ENCODE data around the gene DTNB. TPM values are rescaled to one million over a fixed set of nuclear protein-coding genes. Genes with fewer than 3 reads are reported as not detected.
A peak's percentile ranks its signal among the peaks of the same experiment; 100 is the strongest.

The DTNB gene
- total RNA-seq, 3 donors from 2014 or later: 4.8 to 8.8 (median 7.2) TPM

DNA sequence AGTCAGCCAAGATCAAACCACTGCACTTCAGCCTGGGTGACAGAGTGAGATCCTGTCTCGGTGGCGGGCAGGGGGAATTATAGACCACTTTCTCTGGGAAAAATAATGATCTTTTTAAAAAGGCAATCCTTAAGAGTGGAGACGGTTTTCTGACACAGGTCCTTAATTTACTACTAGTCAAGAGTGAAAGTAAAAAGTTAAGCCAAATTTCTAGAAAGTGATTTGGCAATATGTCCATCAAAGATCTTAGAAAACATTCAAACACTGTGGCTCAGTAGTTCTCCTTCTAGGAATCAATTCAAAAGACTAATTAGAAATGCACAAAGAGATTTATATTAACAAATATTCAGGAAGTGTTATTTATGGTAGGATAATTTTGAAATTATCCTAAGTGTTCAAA is 183.2 kb downstream of the DTNB start:
- no peak for ATAC-seq
- Histone ChIP-seq H3K9me3 (no peaks in the 10 kb centered on the region), H3K4me1 (ENCODE audit: low read depth) (peaks cover 3% of the 10 kb centered on the region), H3K4me3 (no peak overlapping the region), H3K36me3 (ENCODE audit: low read depth) (no peaks in the 10 kb centered on the region)
- TF ChIP-seq, protein P1, sequence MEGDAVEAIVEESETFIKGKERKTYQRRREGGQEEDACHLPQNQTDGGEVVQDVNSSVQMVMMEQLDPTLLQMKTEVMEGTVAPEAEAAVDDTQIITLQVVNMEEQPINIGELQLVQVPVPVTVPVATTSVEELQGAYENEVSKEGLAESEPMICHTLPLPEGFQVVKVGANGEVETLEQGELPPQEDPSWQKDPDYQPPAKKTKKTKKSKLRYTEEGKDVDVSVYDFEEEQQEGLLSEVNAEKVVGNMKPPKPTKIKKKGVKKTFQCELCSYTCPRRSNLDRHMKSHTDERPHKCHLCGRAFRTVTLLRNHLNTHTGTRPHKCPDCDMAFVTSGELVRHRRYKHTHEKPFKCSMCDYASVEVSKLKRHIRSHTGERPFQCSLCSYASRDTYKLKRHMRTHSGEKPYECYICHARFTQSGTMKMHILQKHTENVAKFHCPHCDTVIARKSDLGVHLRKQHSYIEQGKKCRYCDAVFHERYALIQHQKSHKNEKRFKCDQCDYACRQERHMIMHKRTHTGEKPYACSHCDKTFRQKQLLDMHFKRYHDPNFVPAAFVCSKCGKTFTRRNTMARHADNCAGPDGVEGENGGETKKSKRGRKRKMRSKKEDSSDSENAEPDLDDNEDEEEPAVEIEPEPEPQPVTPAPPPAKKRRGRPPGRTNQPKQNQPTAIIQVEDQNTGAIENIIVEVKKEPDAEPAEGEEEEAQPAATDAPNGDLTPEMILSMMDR (IDR thresholded peaks at IDR 0.05): no peak
- DNase-seq: no peak
- intact Hi-C loops (cut with DNase I, micrococcal nuclease): no loop called here

DNA sequence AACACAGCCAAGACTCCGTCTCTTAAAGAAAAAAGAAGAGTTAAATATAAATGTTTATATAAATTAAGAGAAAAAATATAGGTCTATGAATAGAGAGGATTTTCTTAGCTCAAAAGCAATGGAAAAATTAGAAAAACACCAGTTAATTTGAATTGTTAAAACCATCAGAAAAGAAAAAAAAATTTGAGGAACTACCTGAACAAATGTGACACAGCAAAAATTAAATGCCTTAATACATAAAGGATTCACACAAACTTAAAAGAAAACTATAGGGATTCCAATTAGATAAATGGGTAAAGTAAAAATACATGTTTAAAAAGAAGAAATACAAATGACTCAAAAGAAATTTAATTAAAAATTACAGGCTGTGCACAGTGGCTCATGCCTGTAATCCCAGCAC is 183.7 kb downstream of the DTNB start:
- Histone ChIP-seq H3K4me1 (ENCODE audit: low read depth) (peaks cover 3% of the 10 kb centered on the region), H3K4me3 (no peak overlapping the region), H3K36me3 (ENCODE audit: low read depth) (no peaks in the 10 kb centered on the region), H3K9me3 (no peaks in the 10 kb centered on the region)
- DNase-seq (no peak), ATAC-seq (no peak)
- intact Hi-C loops (cut with DNase I, micrococcal nuclease): no loop called here
- TF ChIP-seq, protein P1 (IDR thresholded peaks at IDR 0.05): no peak

DNA sequence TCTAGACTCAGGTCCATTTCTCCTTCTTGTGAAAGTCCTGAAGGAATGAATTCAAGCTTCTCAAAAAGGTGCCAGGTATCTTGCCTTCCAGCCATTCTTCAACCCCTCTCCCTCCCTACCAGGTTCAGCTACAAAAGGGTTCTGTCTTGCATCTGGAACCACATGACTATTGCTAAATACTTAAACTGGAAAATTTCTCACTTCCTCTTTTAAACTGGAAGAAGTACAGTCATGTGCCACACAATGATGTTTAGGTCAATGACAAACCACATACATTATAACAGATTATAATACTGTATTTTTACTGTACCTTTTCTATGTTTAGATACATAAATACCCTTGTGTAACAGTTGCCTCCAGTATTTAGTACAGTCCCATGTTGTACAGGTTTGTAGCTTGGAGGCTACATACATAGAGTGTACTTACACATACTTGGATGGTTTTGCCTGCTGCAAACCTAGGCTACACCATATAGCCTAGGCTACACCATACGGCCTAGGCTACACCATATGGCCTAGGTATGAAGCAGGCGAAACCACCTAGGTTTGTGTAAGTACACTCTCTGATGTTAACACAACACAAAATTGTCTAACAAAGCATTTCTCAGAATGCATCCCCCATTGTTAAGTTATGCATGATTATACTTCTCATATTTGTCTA is 189.6 kb downstream of the DTNB start:
- peak; percentile 31 for ATAC-seq
- no peak for DNase-seq

DNA sequence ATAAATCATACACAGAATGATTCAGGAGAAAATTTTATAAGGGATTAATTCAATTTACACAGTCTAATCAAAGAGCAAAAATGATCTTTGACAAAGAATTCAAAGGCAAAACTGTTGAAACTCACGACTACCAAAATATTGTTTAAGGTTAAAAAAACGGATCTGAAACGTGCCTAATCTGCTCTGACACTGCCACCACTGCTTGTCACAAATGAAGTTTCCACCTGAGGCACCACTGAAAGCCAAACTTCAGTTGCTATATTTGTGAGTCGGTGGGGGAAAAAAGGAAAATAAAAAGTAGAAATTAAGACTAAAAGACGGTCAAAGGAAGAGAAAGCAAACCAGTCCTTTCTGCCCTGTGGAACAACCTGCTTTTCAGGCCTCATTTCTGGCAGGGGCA is 191.0 kb downstream of the DTNB start:
- no peak for ATAC-seq
- Histone ChIP-seq H3K9me3 (no peaks in the 10 kb centered on the region), H3K4me3 (no peak overlapping the region), H3K36me3 (ENCODE audit: low read depth) (no peaks in the 10 kb centered on the region), H3K4me1 (ENCODE audit: low read depth) (no peaks in the 10 kb centered on the region)
- intact Hi-C loops (cut with DNase I, micrococcal nuclease): no loop called here
- TF ChIP-seq, protein P1 (IDR thresholded peaks at IDR 0.05): no peak
- no peak for DNase-seq

More for the DNA sequence above, 189.6 kb downstream of the DTNB start:
- H3K4me3 ChIP-seq: no peak overlapping the region
- no peaks in the 10 kb centered on the region for H3K9me3 ChIP-seq
- H3K4me1 ChIP-seq (ENCODE audit: low read depth): no peaks in the 10 kb centered on the region
- TF ChIP-seq, protein P1 (IDR thresholded peaks at IDR 0.05): no peak
- H3K36me3 ChIP-seq (ENCODE audit: low read depth): no peaks in the 10 kb centered on the region
- intact Hi-C loops (cut with DNase I, micrococcal nuclease): no loop called here

DNA sequence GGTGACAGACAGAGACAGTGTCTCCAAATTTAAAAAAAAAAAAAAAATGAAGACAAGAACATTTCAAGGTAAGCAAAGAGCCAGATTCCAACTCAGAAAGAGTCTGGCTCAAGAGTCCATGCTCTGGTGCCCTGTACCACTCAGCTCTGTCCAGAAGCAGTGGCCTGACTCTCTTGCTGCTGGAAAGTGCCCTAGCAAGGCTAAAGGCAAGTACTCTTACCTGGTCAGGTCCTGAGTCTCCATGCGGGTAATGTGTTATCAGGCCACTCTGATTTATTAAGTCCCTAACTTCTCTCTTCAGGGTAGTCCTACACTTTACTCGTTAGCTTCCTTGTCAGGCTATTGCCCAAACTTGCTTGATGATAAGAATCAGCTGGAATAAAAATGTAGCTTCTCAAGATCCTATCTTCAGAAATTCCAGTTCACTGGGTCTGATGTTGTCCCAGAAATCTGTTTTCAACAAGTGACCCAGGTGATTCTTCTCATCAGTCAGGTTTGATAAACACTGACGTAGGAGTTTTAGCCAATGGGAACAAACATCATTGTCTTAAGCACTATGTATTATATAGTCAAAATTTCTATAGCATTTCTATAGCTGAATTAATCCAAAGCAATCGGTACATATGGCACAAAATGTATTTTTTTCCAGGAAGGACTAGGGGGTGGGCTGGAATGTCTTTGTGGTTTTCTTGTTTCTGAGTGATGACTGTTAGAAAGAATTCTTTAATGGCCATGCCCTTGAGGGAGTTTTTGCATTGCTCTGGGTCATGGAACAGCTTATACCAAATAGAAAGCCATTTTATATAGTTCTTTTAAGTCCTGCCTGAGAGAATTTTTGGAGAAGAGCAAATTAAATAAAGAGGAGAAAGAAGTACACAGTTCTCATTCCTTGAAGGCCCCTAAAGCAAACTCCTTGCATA is 191.7 kb downstream of the DTNB start:
- ATAC-seq (no peak), DNase-seq (no peak)
- TF ChIP-seq, protein P1 (IDR thresholded peaks at IDR 0.05): no peak
- Histone ChIP-seq H3K36me3 (ENCODE audit: low read depth) (no peaks in the 10 kb centered on the region), H3K4me1 (ENCODE audit: low read depth) (no peaks in the 10 kb centered on the region), H3K4me3 (no peak overlapping the region), H3K9me3 (no peaks in the 10 kb centered on the region)
- intact Hi-C loops (cut with DNase I, micrococcal nuclease): no loop called here
